Testis (tissue), 2 donors: Measurements from ENCODE around the gene TRMT112.

Experiments
- CTCF ChIP-seq, 3 experiments: fragments of 450-650 bp in 2 of 3; fragments of 200-600 bp in 1 of 3; sonication (generic) in 1 of 3; IDR thresholded peaks; one replicate each; pipeline ENCODE4 v1.5.1; 2016 to 2019; ENCODE audit warnings: antibody characterized with exemption in 3 of 3, mild to moderate bottlenecking in 2 of 3, moderate library complexity in 1 of 3
- POLR2A ChIP-seq: fragments of 450-650 bp; IDR thresholded peaks from one replicate; pipeline ENCODE4 v1.6.1; 2017; ENCODE audit warnings: antibody characterized with exemption, mild to moderate bottlenecking, moderate library complexity

- TF ChIP-seq CTCF (IDR thresholded peaks at IDR 0.05), result no peak
- no peak for TF ChIP-seq POLR2A
Measured at GRCh38 chr11:64314805-64315561, 2.4 kb downstream of the TRMT112 start.
